ENCODE data around the gene STARD3. TPM values are rescaled to one million over a fixed set of nuclear protein-coding genes. Genes with fewer than 3 reads are reported as not detected.

The STARD3 gene
- total and polyA plus RNA-seq, 4 experiments from 2014 or later, result 42.2 to 110 (median 73.8) TPM

- no peak overlapping the region for H3K4me3 ChIP-seq (ENCODE audit: low read length in 2 of 2)
- H3K9me3 Mint-ChIP-seq, result no peaks in the 10 kb centered on the region
- H3K27ac ChIP-seq (ENCODE audit: low read depth, low read length), result no peak overlapping the region
- ChIA-PET POLR2A (ENCODE audit: partially characterized antibody) (no interaction called here), CTCF (ENCODE audit: partially characterized antibody) (interaction anchor here (1.1 to 1.6 kb wide), 2 partner anchors 8 to 37 kb away, joined by 3 to 8 read pairs; partner anchors contain the start of gene PNMT)
- H3K4me3 Mint-ChIP-seq, result no peak overlapping the region
- peaks cover 0 to 1% of the 10 kb centered on the region in 2 donors for H3K27me3 Mint-ChIP-seq
- intact Hi-C loops (cut with micrococcal nuclease), result no loop called here
- no peaks in the 10 kb centered on the region for H3K4me1 ChIP-seq (ENCODE audit: insufficient read depth, low read length)
- H3K27me3 ChIP-seq (ENCODE audit: insufficient read depth, low read length), result no peaks in the 10 kb centered on the region
- no peak for DNase-seq
- H3K9me3 ChIP-seq (ENCODE audit: control insufficient read depth in 1 of 2, low read length in 2 of 2), result no peaks in the 10 kb centered on the region
- H3K36me3 ChIP-seq (ENCODE audit: insufficient read depth, low read length), result peaks cover 55% of the 10 kb centered on the region
- H3K4me1 Mint-ChIP-seq, result peaks cover 0 to 5% (median 3%) of the 10 kb centered on the region in 4 donors
- peaks cover 8 to 42% of the 10 kb centered on the region in 2 donors for H3K36me3 Mint-ChIP-seq
- peak overlapping the region in 1 of 7 donors; percentile 64 for H3K27ac Mint-ChIP-seq
Observed at GRCh38 chr17:39660397-39661385, 23.7 kb downstream of the STARD3 start.

GRCh38 chr17:39661744-39662541 is 25.0 kb downstream of the STARD3 start:
- POLR2A ChIA-PET (ENCODE audit: partially characterized antibody), result no interaction called here
- Histone ChIP-seq H3K9me3 (ENCODE audit: control insufficient read depth in 1 of 2, low read length in 2 of 2) (no peaks in the 10 kb centered on the region), H3K27ac (ENCODE audit: low read depth, low read length) (no peak overlapping the region), H3K36me3 (ENCODE audit: insufficient read depth, low read length) (peaks cover 52% of the 10 kb centered on the region), H3K4me1 (ENCODE audit: insufficient read depth, low read length) (peaks cover 3% of the 10 kb centered on the region), H3K27me3 (ENCODE audit: insufficient read depth, low read length) (peaks cover under 1% of the 10 kb centered on the region), H3K4me3 (ENCODE audit: low read length in 2 of 2) (no peak overlapping the region)
- H3K27ac Mint-ChIP-seq, result no peak overlapping the region
- H3K4me1 Mint-ChIP-seq, result peaks cover under 1 to 9% (median 3%) of the 10 kb centered on the region in 4 donors
- H3K9me3 Mint-ChIP-seq, result no peaks in the 10 kb centered on the region
- H3K4me3 Mint-ChIP-seq, result no peak overlapping the region
- CTCF ChIA-PET (ENCODE audit: partially characterized antibody), result interaction anchor here (0.9 to 1.6 kb wide), 2 partner anchors 8 to 39 kb away, joined by 3 read pairs; no protein-coding TSS in a partner anchor
- intact Hi-C loops (cut with micrococcal nuclease), result no loop called here
- peaks cover 0 to 1% of the 10 kb centered on the region in 2 donors for H3K27me3 Mint-ChIP-seq
- H3K36me3 Mint-ChIP-seq, result peaks cover 8 to 41% of the 10 kb centered on the region in 2 donors
- no peak for DNase-seq

GRCh38 chr17:39662551-39663339 is 25.8 kb downstream of the STARD3 start:
- ChIA-PET CTCF (ENCODE audit: partially characterized antibody) (interaction anchor here (0.6 to 1.6 kb wide), 3 partner anchors 9 to 39 kb away, joined by 3 read pairs; no protein-coding TSS in a partner anchor), POLR2A (ENCODE audit: partially characterized antibody) (no interaction called here)
- H3K27ac ChIP-seq (ENCODE audit: low read depth, low read length), result no peak overlapping the region
- H3K4me3 ChIP-seq (ENCODE audit: low read length in 2 of 2), result no peak overlapping the region
- peaks cover 44% of the 10 kb centered on the region for H3K36me3 ChIP-seq (ENCODE audit: insufficient read depth, low read length)
- H3K27me3 Mint-ChIP-seq, result peaks cover 0 to 1% of the 10 kb centered on the region in 2 donors
- peak overlapping the region in 2 of 7 donors; percentile 29 for H3K27ac Mint-ChIP-seq
- H3K27me3 ChIP-seq (ENCODE audit: insufficient read depth, low read length), result peaks cover 2% of the 10 kb centered on the region
- intact Hi-C loops (cut with micrococcal nuclease), result no loop called here
- H3K4me1 Mint-ChIP-seq, result peaks cover 1 to 10% (median 2%) of the 10 kb centered on the region in 4 donors
- DNase-seq, result no peak
- no peak overlapping the region for H3K4me3 Mint-ChIP-seq
- no peaks in the 10 kb centered on the region for H3K9me3 Mint-ChIP-seq
- peaks cover 7% of the 10 kb centered on the region for H3K4me1 ChIP-seq (ENCODE audit: insufficient read depth, low read length)
- H3K36me3 Mint-ChIP-seq, result peaks cover 8 to 40% of the 10 kb centered on the region in 2 donors
- no peaks in the 10 kb centered on the region for H3K9me3 ChIP-seq (ENCODE audit: control insufficient read depth in 1 of 2, low read length in 2 of 2)

GRCh38 chr17:39663340-39663687 is 26.4 kb downstream of the STARD3 start:
- Histone ChIP-seq H3K27me3 (ENCODE audit: insufficient read depth, low read length) (peaks cover 2% of the 10 kb centered on the region), H3K36me3 (ENCODE audit: insufficient read depth, low read length) (peaks cover 39% of the 10 kb centered on the region), H3K27ac (ENCODE audit: low read depth, low read length) (no peak overlapping the region), H3K4me3 (ENCODE audit: low read length in 2 of 2) (no peak overlapping the region), H3K4me1 (ENCODE audit: insufficient read depth, low read length) (peaks cover 7% of the 10 kb centered on the region), H3K9me3 (ENCODE audit: control insufficient read depth in 1 of 2, low read length in 2 of 2) (no peaks in the 10 kb centered on the region)
- Mint-ChIP-seq H3K27me3 (peaks cover 0 to 1% of the 10 kb centered on the region in 2 donors), H3K9me3 (no peaks in the 10 kb centered on the region), H3K36me3 (peaks cover 8 to 35% of the 10 kb centered on the region in 2 donors), H3K27ac (peak overlapping the region in 2 of 7 donors; percentile 29), H3K4me1 (peaks cover 0 to 10% (median under 1%) of the 10 kb centered on the region in 4 donors), H3K4me3 (no peak overlapping the region)
- ChIA-PET CTCF (ENCODE audit: partially characterized antibody) (interaction anchor here (1.0 to 4.3 kb wide), 3 partner anchors 9 to 42 kb away, joined by 3 to 41 read pairs (median 4); no protein-coding TSS in a partner anchor), POLR2A (ENCODE audit: partially characterized antibody) (interaction anchor here (0.6 kb wide), 1 partner anchor 70 kb away, joined by 3 read pairs; no protein-coding TSS in a partner anchor)
- intact Hi-C loops (cut with micrococcal nuclease), result no loop called here
- DNase-seq, result no peak

GRCh38 chr17:39663688-39664580 is 27.0 kb downstream of the STARD3 start:
- intact Hi-C loops (cut with micrococcal nuclease), result no loop called here
- H3K9me3 ChIP-seq (ENCODE audit: control insufficient read depth in 1 of 2, low read length in 2 of 2), result no peaks in the 10 kb centered on the region
- peaks cover 8 to 32% of the 10 kb centered on the region in 2 donors for H3K36me3 Mint-ChIP-seq
- POLR2A ChIA-PET (ENCODE audit: partially characterized antibody), result interaction anchor here (0.6 to 2.6 kb wide), 2 partner anchors 24 to 70 kb away, joined by 3 to 7 read pairs; partner anchors contain the start of gene PGAP3
- H3K4me1 ChIP-seq (ENCODE audit: insufficient read depth, low read length), result peaks cover 12% of the 10 kb centered on the region
- H3K4me3 ChIP-seq (ENCODE audit: low read length in 2 of 2), result no peak overlapping the region
- peaks cover 33% of the 10 kb centered on the region for H3K36me3 ChIP-seq (ENCODE audit: insufficient read depth, low read length)
- no peak for DNase-seq
- H3K4me1 Mint-ChIP-seq, result peaks cover 4 to 16% (median 6%) of the 10 kb centered on the region in 4 donors
- no peaks in the 10 kb centered on the region for H3K9me3 Mint-ChIP-seq
- H3K4me3 Mint-ChIP-seq, result no peak overlapping the region
- H3K27me3 Mint-ChIP-seq, result peaks cover 4 to 5% of the 10 kb centered on the region in 2 donors
- peaks cover 5% of the 10 kb centered on the region for H3K27me3 ChIP-seq (ENCODE audit: insufficient read depth, low read length)
- H3K27ac Mint-ChIP-seq, result peak overlapping the region in 1 of 7 donors; percentile 12
- H3K27ac ChIP-seq (ENCODE audit: low read depth, low read length), result no peak overlapping the region
- CTCF ChIA-PET (ENCODE audit: partially characterized antibody), result interaction anchor here (1.0 to 4.3 kb wide), 3 partner anchors 9 to 42 kb away, joined by 3 to 41 read pairs (median 4); no protein-coding TSS in a partner anchor

Data from CD4-positive, alpha-beta memory T cell (primary cell).